ENCODE measurements around the gene CASP10. TPM values are rescaled to one million over a fixed set of nuclear protein-coding genes. Genes with fewer than 3 reads are reported as not detected.

Gene CASP10
- polyA plus RNA-seq, 1 of the 3 experiments (the other 2 are of a cell fraction), result 0.12 TPM

DNA sequence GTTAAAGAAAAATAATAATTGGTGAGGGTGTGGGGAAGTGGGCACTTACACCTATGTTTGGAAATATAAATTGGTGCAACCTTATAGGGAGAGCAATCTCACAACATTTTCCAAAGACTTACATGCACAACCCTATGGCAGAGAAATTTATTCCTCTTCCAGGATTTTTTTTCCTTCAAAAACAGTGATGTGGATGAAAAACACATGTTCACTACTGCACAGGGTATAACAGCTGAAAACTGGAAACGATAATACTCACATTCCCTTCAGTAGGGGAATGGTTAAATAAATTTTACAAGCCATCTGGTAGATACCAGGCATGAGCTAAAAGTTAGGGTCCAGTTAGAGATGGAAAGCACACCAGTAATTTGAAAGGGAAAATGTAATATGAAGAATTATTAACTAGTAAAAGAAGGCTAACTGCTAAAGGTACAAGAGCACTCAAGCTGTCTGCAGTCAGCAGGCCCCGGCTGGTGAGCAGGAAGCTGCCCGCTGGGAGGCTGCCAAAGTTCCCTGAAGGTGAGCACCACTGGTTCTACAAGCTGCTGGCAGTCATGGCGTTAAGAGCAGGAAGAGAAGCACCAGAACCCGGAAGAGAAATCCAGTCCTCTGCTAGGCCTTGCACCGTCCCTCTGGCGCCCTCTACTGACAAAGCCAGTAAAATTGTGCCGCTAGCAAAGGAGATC lies 49.0 kb downstream of the CASP10 start:
- CTCF ChIA-PET, result interaction anchor here (0.6 to 2.2 kb wide), 28 partner anchors 9 to 629 kb away, joined by 3 to 10 read pairs (median 4); partner anchors contain the start of genes CASP10, CFLAR, STRADB and TRAK2
- Histone ChIP-seq H3K4me3 (ENCODE audit: low read depth in 2 of 2, low read length in 1 of 2) (peak overlapping the region in 1 of 2 experiments; percentile 19; a peak in 1 of 4 replicates), H3K27me3 (ENCODE audit: insufficient read depth) (no peaks in the 10 kb centered on the region), H3K79me2 (ENCODE audit: insufficient read depth) (no peaks in the 10 kb centered on the region), H2AFZ (ENCODE audit: low read depth) (peak overlapping the region; percentile 91), H3K9me3 (no peaks in the 10 kb centered on the region), H3K27ac (ENCODE audit: low read depth in 2 of 2, low read length in 1 of 2) (peak overlapping the region in 1 of 2 experiments; percentile 72; a peak in 2 of 4 replicates), H3K9me2 (no peaks in the 10 kb centered on the region), H3K4me1 (ENCODE audit: control insufficient read depth in 1 of 2, insufficient read depth in 2 of 2, low read depth in 1 of 2, low read length in 1 of 2) (peaks cover 0 to 6% of the 10 kb centered on the region in 2 experiments; a peak in 2 of 4 replicates), H4K20me1 (ENCODE audit: insufficient read depth) (no peaks in the 10 kb centered on the region), H3K9ac (no peak overlapping the region), H3K36me3 (replicated peaks in 1 of 2; ENCODE audit: control insufficient read depth in 1 of 2, insufficient read depth in 2 of 2, low read length in 1 of 2) (no peaks in the 10 kb centered on the region), H3F3A (replicated peaks; ENCODE audit: insufficient read depth) (peaks cover 6% of the 10 kb centered on the region), H3K4me2 (no peak overlapping the region)
- peak; percentile 74 for DNase-seq
- WGBS (ENCODE audit: low lambda C conversion rate), result 35% methylated on average over 8 of the region's 8 CpGs
- POLR2A ChIA-PET, result interaction anchor here (0.6 kb wide), 1 partner anchor 80 kb away, joined by 3 read pairs; no protein-coding TSS in a partner anchor
- TF ChIP-seq NRF1 (IDR thresholded peaks at IDR 0.05; ENCODE audit: low read depth, low read length) (no peak), TEAD4 (IDR thresholded peaks at IDR 0.05; ENCODE audit: borderline replicate concordance, insufficient read depth) (no peak), GABPA (IDR thresholded peaks at IDR 0.05; ENCODE audit: low read depth) (peak; percentile 88), RAD21 (IDR thresholded peaks at IDR 0.05; ENCODE audit: low read length) (peak; percentile 71), ELF1 (IDR thresholded peaks at IDR 0.05) (peak; percentile 92), POLR2AphosphoS5 (IDR thresholded peaks at IDR 0.05; ENCODE audit: low read depth, low read length) (0 out of 2 replicates have a peak, but pooled peaks have one; percentile 31), FOXM1 (IDR thresholded peaks at IDR 0.05; ENCODE audit: low read depth) (no peak), RFX5 (IDR thresholded peaks at IDR 0.05; ENCODE audit: low read length) (no peak), YY1 (IDR thresholded peaks at IDR 0.05; ENCODE audit: low read depth) (peak; percentile 82), TAF1 (IDR thresholded peaks at IDR 0.05; ENCODE audit: borderline replicate concordance, low read depth, low read length) (peak; percentile 42; the same call in 1 of the 2 replicates), SMC3 (IDR thresholded peaks at IDR 0.05; ENCODE audit: low read depth, low read length) (peak; percentile 48)
- TF ChIP-seq, protein P1, sequence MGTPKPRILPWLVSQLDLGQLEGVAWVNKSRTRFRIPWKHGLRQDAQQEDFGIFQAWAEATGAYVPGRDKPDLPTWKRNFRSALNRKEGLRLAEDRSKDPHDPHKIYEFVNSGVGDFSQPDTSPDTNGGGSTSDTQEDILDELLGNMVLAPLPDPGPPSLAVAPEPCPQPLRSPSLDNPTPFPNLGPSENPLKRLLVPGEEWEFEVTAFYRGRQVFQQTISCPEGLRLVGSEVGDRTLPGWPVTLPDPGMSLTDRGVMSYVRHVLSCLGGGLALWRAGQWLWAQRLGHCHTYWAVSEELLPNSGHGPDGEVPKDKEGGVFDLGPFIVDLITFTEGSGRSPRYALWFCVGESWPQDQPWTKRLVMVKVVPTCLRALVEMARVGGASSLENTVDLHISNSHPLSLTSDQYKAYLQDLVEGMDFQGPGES (IDR thresholded peaks at IDR 0.05; ENCODE audit: low read depth, low read length), result no peak
- TF ChIP-seq, protein P2, sequence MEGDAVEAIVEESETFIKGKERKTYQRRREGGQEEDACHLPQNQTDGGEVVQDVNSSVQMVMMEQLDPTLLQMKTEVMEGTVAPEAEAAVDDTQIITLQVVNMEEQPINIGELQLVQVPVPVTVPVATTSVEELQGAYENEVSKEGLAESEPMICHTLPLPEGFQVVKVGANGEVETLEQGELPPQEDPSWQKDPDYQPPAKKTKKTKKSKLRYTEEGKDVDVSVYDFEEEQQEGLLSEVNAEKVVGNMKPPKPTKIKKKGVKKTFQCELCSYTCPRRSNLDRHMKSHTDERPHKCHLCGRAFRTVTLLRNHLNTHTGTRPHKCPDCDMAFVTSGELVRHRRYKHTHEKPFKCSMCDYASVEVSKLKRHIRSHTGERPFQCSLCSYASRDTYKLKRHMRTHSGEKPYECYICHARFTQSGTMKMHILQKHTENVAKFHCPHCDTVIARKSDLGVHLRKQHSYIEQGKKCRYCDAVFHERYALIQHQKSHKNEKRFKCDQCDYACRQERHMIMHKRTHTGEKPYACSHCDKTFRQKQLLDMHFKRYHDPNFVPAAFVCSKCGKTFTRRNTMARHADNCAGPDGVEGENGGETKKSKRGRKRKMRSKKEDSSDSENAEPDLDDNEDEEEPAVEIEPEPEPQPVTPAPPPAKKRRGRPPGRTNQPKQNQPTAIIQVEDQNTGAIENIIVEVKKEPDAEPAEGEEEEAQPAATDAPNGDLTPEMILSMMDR (IDR thresholded peaks at IDR 0.05), result peak; percentile 81
- TF ChIP-seq, protein P3, sequence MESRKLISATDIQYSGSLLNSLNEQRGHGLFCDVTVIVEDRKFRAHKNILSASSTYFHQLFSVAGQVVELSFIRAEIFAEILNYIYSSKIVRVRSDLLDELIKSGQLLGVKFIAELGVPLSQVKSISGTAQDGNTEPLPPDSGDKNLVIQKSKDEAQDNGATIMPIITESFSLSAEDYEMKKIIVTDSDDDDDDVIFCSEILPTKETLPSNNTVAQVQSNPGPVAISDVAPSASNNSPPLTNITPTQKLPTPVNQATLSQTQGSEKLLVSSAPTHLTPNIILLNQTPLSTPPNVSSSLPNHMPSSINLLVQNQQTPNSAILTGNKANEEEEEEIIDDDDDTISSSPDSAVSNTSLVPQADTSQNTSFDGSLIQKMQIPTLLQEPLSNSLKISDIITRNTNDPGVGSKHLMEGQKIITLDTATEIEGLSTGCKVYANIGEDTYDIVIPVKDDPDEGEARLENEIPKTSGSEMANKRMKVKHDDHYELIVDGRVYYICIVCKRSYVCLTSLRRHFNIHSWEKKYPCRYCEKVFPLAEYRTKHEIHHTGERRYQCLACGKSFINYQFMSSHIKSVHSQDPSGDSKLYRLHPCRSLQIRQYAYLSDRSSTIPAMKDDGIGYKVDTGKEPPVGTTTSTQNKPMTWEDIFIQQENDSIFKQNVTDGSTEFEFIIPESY (IDR thresholded peaks at IDR 0.05; ENCODE audit: borderline replicate concordance, low read depth), result peak; percentile 45; the same call in 1 of the 2 replicates

All from SK-N-SH (cell line).